ENCODE measurements around the gene RIMKLA. TPM values are rescaled to one million over a fixed set of nuclear protein-coding genes. Genes with fewer than 3 reads are reported as not detected.

The RIMKLA gene
- total RNA-seq, 1 donor from 2014 or later = 4.8 TPM

GRCh38 chr1:42372796-42373195 is 7.8 kb upstream of the RIMKLA start:
- DNase-seq (ENCODE audit: low spot score) = no peak

DNA sequence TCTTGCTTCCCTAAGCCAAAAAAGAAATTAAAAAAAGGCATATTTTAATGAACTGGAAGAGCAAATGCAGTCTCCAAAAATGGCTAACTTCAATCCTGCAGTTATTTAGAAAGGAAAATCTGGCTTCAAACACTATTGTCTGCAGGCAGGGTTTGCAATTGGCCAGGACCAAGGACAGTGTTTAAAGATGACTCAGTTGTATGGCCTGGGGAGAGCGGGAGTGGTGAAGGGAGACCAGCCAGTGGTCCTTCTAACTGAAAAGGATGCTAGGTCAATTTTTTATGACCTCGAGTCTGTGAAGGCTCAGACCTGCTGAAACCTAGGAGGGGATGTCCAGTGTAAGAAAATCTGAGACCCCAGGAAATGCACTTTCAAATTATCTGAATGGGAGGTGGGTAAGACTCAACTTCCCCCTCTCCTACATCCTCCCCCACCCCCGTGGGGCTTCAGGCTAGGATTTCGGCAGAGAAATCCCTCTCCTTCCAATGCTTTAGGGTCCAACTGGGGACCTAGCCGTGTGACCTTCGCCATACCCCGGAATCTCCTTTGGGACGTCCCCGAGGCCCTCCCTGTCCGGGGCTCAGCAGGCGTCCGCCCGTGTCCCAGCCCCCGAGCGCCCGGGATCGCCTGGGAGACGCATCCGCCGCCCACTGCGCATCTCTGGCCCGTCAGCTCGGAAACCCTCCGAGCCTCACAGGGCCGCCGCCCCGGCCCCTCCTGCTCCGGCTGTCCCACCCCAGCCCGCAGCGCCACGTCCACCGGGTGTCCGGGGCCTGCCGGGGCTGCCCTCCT is 602 bp upstream of the RIMKLA start:
- DNase-seq (ENCODE audit: low spot score) = peak; percentile 57

DNA sequence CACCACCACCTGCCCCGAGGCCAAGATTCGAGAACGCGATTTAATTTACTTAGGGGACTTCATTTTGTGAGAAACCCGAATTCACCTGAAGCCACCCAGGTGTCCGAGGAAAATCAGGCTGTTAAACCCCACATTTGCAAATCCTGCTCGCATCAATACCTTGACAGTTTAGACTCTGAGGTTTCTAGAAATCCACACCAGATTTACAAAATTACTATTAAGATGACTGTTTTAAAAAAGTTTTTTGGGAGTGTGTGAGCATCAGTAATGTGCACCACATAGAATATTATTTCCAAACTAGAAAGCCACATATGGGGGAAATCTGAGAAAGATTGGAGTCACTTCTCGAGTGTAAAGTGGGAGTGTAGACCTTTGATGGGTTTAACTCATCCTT is 685 bp downstream of the RIMKLA start:
- no peak for DNase-seq (ENCODE audit: low spot score)

DNA sequence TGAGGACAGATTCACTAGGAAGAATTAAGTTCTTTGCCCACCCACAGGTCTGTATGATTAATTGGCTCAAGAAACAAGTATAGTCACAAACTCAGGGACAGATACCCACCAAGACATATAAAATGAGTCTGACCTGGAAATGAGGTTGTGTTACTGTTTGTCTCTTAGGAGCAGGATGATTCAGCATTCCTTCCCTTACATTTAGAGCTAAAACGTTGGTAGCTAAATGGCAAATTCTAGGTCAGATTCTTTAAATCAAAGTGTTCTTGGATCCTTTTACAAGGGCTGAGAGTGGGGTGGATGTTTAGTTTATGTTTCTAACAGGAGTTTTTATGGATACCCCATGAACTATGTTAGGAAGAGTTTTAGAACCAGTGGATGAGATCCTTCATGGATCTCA is 4.7 kb downstream of the RIMKLA start:
- no peak for DNase-seq (ENCODE audit: low spot score)

DNA sequence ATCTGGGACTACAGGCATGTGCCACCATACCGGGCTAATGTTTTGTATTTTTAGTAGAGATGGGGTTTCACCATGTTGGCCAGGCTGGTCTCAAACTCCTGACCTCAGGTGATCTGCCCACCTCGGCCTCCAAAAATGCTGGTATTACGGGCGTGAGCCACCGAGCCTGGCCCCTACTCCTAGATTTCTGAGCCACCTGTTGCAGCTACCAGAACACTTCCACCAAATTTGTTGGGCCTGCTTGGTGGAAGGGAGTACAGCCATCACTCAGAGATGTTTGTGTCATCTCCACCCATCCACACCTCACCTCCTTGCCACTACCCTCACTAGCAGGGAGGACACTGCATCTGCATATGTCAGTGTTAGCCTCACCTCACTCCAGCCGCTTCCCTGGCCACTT is 5.5 kb downstream of the RIMKLA start:
- DNase-seq (ENCODE audit: low spot score) = no peak

- DNase-seq (ENCODE audit: low spot score) = no peak
These were observed 11.7 kb downstream of the RIMKLA start for GRCh38 chr1:42392255-42392654.

DNA sequence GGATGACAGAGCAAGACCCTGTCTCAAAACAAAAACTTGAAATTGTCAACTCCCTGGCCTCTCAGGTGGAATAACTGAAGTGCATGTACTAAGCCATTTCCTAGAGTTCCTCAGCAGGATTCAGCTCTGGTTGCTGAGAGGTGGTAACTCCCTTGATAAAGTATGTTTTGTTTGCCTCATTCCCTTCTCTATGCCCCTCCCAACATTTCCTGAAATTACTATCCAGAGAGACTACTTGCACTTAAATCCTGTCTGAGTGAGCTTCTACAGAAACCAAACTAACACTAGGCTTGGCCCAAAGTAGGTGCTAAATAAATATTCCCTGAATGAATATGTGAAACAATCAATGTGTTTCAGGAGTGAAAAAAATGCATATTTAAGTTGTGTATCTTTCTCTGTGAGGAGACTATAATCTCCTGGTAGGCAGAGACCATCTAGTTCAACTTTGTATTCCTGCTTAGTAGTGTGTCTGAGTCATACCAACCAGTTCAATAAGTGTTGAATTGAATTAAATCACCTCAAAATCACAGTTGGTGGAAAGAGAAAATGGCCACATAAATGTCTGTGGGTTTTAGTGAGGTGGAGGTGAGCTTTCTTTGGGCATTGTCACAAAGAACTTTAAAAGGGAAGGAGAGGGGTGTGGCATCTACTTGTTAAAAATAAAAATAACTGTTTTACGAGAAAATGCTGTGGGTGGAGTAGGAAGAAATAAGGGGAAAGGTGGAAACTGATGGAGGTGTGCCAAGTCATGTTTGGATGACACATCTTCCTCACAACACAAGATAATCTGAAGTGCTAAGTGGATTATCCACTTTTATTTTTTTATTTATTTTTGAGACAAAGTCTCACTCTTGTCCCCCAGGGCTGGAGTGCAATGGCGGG is 12.6 kb downstream of the RIMKLA start:
- no peak for DNase-seq (ENCODE audit: low spot score)

- DNase-seq (ENCODE audit: low spot score) = no peak
These were observed 18.9 kb downstream of the RIMKLA start for GRCh38 chr1:42399315-42400100.

DNA sequence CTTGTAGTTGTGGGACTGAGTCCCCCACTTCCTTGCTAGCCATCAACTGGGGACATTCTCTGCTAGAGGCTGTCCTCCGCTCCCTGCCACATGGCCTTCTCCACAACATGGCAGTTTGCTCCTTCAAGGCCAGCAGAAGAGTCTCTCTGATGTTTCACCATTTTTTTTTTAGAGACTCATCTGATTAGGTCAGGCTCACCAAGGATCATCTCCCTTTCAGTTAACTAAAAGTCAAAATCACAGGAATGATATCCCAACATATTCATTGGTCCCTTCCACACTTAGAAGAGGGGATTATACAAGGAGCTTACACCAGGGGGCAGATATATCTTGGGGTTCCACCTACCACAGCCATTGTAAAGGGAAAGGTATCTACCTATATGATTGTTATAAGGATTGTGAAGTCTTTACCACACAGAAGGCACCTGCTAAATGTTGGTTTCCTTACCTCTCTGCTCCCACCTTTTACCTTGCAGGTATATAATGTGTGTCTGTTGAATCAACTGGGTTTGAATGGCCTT is 23.3 kb downstream of the RIMKLA start:
- DNase-seq (ENCODE audit: low spot score) = no peak

GRCh38 chr1:42414551-42415496 is 34.2 kb downstream of the RIMKLA start:
- no peak for DNase-seq (ENCODE audit: low spot score)

DNA sequence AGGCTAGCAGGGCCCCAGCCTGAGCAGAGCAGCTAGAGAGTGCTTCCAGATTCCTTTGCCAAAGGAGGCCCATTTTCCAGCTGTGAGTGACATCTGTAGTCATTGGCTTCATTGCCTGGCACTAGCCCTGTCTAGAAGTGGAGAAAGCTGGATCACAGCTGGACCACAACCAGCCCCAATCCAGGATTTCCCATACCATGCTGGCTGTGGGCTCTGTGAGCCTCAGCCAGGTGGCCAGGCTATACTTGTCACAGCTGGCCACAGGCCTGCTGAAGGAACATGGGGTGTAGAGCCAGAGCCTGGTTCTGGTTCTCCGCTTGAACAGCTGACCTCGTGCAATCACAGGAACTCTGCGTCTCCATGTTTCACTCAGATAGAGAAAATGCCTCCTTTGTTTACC is 36.6 kb downstream of the RIMKLA start:
- no peak for DNase-seq (ENCODE audit: low spot score)

DNA sequence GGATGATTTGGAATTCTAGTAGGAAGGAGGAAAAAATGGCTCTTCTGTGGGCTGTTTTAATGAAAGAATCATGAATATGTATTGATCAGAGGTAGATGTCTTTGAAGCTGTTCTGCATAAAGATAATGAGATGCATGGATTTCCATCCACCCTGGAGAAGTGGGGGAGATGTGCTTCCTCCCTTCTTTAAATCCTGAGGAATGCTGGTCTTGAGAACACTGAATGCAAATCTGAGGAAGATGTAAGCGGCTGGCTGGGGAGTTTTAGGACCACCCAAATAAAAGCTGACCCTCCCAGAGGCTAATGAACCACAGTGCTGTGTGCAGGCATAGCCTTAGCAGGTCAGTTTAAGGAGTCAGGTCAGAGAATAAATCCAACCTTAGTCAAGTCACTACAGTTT is 37.9 kb downstream of the RIMKLA start:
- DNase-seq (ENCODE audit: low spot score) = no peak

GRCh38 chr1:42419126-42419821 is 38.7 kb downstream of the RIMKLA start:
- peak; percentile 83 for DNase-seq (ENCODE audit: low spot score)

DNA sequence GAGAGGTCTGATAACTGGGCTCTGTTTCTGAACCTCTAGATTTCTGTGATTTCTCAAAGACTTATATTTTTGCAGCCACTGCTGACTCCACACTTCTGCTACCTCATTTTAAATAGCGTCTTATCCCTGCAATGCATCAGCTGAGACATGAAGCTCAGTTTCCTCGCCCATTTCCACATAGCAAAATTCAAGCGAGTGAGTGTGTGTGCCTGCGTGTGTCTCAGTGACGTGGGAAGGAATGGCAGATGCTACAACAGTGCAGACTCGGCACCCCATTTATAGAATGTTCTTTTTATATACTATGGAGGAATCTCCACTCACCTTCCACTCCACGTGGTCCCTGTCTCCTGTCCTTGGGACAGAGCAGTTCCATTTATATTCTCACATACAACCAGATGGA is 39.5 kb downstream of the RIMKLA start:
- DNase-seq (ENCODE audit: low spot score) = peak; percentile 95

DNA sequence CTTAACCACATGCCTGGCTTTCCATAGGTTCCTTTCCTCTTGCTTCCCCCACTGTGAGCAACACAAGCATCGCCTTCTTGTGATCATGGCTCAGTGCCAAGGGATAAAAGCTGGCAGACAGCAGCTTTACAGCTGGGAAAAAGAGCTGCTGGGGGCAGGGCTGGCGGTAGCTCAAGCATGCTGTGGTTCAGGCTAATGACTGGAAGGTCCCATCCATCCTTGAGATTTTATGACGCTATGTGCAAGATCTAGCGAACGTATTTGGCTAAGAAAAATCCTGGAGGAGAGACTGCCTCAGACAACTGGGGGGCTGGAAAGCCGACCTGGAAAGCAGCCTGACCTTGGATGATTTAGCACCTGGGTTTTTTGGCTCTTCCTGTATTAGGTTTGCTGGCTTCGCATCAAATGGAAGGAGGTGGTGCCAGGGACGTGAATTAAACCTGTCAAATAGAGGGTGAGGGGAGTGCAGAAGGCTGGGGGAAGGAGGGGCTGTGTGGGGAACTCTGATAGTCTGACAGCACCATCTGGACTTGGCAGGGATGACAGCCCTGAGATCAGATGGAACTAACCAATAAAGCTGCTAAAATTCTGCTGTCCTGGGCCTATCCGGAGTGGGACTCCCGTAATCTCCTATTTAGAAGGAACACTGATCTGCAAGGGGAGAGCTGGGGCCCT is 40.5 kb downstream of the RIMKLA start:
- peak; percentile 96 for DNase-seq (ENCODE audit: low spot score)

- DNase-seq (ENCODE audit: low spot score) = no peak
These were observed 42.1 kb downstream of the RIMKLA start for GRCh38 chr1:42422737-42423136.

GRCh38 chr1:42423681-42424080 is 43.1 kb downstream of the RIMKLA start:
- DNase-seq (ENCODE audit: low spot score) = no peak

- no peak for DNase-seq (ENCODE audit: low spot score)
These were observed 43.6 kb downstream of the RIMKLA start for GRCh38 chr1:42424201-42424600.

GRCh38 chr1:42427240-42427639 is 46.6 kb downstream of the RIMKLA start:
- no peak for DNase-seq (ENCODE audit: low spot score)
